PC-9 (cell line): ENCODE measurements around the gene SDHA. TPM values are rescaled to one million over a fixed set of nuclear protein-coding genes. Genes with fewer than 3 reads are reported as not detected.

Experiments used
- BruUV-seq: library from RNA; stranded (reverse); fragments of 400-500 nt; replicated peaks from 2 replicates; lab custom pipeline; 2021; lab: Mats Ljungman, UMichigan
- CTCF ChIA-PET: fragments of 300-600 bp; sonication (Branson Sonifier 250); formaldehyde crosslinking; loops from one replicate; lab custom pipeline; 2022; ENCODE audit warnings: antibody characterized with exemption; lab: Charles Lee
- POLR2A ChIA-PET: fragments of 300-600 bp; sonication (Branson Sonifier 250); formaldehyde crosslinking; loops from one replicate; lab custom pipeline; 2022; ENCODE audit warnings: antibody characterized with exemption; ENCODE audit not compliant: unreplicated experiment; lab: Charles Lee
- DNase-seq, 2 experiments: peaks; one replicate each; pipeline versions ENCODE4 v3.0.0 to v3.0.0-alpha.2; 2015 to 2022; ENCODE audit warnings: mixed read lengths in 1 of 2
- H2AFZ ChIP-seq: fragments of 200-600 bp; sonication (generic); 2 replicates; pipeline ENCODE4 v1.8.1; 2017; ENCODE audit warnings: antibody characterized with exemption
- H3F3A ChIP-seq: fragments of 200-600 bp; sonication (generic); 2 replicates; pipeline ENCODE4 v1.8.1; 2017; ENCODE audit warnings: antibody characterized with exemption, mild to moderate bottlenecking, low read depth; ENCODE audit not compliant: insufficient read depth
- H3K27ac ChIP-seq: fragments of 200-600 bp; sonication (generic); 2 replicates; pipeline ENCODE4 v1.6.1; 2016; ENCODE audit warnings: mixed run types
- H3K27me3 ChIP-seq: fragments of 200-600 bp; sonication (generic); 2 replicates; pipeline ENCODE4 v1.6.1; 2016; ENCODE audit warnings: low read depth, mixed run types; ENCODE audit not compliant: insufficient read depth
- H3K36me3 ChIP-seq: fragments of 200-600 bp; sonication (generic); 2 replicates; pipeline ENCODE4 v1.6.1; 2016; ENCODE audit warnings: low read depth, mixed run types
- H3K4me1 ChIP-seq: fragments of 200-600 bp; sonication (generic); replicated peaks from 2 replicates; pipeline ENCODE4 v1.6.1; 2016; ENCODE audit warnings: mixed run types; ENCODE audit not compliant: insufficient read depth
- H3K4me2 ChIP-seq: fragments of 200-600 bp; sonication (generic); 2 replicates; pipeline ENCODE4 v1.6.1; 2017; ENCODE audit warnings: mixed run types
- H3K4me3 ChIP-seq: fragments of 200-600 bp; sonication (generic); 2 replicates; pipeline ENCODE4 v1.6.1; 2016; ENCODE audit warnings: mixed run types
- H3K79me2 ChIP-seq: fragments of 200-600 bp; sonication (generic); 2 replicates; pipeline ENCODE4 v1.6.1; 2017; ENCODE audit warnings: low read depth, mixed run types
- H3K9me2 ChIP-seq: fragments of 200-600 bp; sonication (generic); 2 replicates; pipeline ENCODE4 v1.8.1; 2017; ENCODE audit warnings: mild to moderate bottlenecking; ENCODE audit not compliant: insufficient read depth
- H3K9me3 ChIP-seq: fragments of 200-600 bp; sonication (generic); 2 replicates; pipeline ENCODE4 v1.8.1; 2016; ENCODE audit warnings: low read depth; ENCODE audit not compliant: insufficient read depth
- H4K20me1 ChIP-seq: fragments of 200-600 bp; sonication (generic); 2 replicates; pipeline ENCODE4 v1.8.1; 2017; ENCODE audit not compliant: insufficient read depth
- CTCF ChIP-seq: fragments of 200-600 bp; sonication (generic); conservative IDR thresholded peaks from 2 replicates; pipeline ENCODE4 v1.6.1; 2017; ENCODE audit warnings: mixed run types, antibody characterized with exemption, mild to moderate bottlenecking, moderate library complexity
- EZH2 ChIP-seq: fragments of 200-600 bp; sonication (generic); IDR thresholded peaks from 2 replicates; pipeline ENCODE4 v1.8.0; 2017; ENCODE audit warnings: antibody characterized with exemption, low read depth
- intact Hi-C: fragments of 100-400 bp; cut with micrococcal nuclease; formaldehyde crosslinking; loops from one replicate; pipeline ENCODE4 v1.10.0; 2022; ENCODE audit not compliant: unreplicated experiment
- total RNA-seq: library from RNA; stranded (reverse); gene quantifications from 2 replicates; pipeline ENCODE4 v1.2.3, GENCODE V29; 2021

Gene SDHA
- total RNA-seq, 1 experiment from 2014 or later = 347 TPM

DNA sequence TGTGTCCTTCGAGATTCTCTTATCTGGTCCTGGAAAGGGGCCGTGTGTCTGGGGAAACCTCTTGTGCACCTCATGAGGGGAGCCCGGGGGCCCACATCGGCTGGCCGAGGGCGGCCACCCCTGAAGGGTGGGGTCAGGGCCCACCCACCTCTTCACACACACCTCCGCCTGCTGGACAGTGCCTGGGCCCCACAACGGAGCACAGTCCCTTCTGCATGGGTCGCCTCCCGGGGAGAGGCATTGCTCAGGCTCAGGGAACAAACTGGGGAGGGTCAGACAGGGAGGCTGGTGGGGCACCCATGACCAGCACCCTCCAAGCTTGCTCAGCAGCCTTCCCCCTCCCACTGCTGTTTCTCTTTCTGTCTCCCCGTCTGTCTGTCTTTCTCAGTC lies 28.1 kb upstream of the SDHA start:
- Histone ChIP-seq H3K4me1 (no peaks in the 10 kb centered on the region), H3K9me3 (no peaks in the 10 kb centered on the region), H3K4me3 (no peak overlapping the region), H2AFZ (no peak overlapping the region), H3K27me3 (peaks cover 69% of the 10 kb centered on the region), H3F3A (no peaks in the 10 kb centered on the region), H4K20me1 (no peaks in the 10 kb centered on the region), H3K9me2 (no peaks in the 10 kb centered on the region), H3K4me2 (no peak overlapping the region), H3K79me2 (no peaks in the 10 kb centered on the region), H3K27ac (no peak overlapping the region), H3K36me3 (no peaks in the 10 kb centered on the region)
- no peak for DNase-seq
- no TSS peak for BruUV-seq
- POLR2A ChIA-PET = no interaction called here
- TF ChIP-seq EZH2 = no peak
- TF ChIP-seq CTCF = no peak
- CTCF ChIA-PET = no interaction called here
- intact Hi-C loops = loop anchor here (2.0 kb wide), 2 partner anchors 29 to 241 kb away; partner anchors contain the start of genes CCDC127 and SDHA

- Histone ChIP-seq H2AFZ (no peak overlapping the region), H3K36me3 (no peaks in the 10 kb centered on the region), H3K4me2 (no peak overlapping the region), H3K27ac (no peak overlapping the region), H3K4me1 (no peaks in the 10 kb centered on the region), H4K20me1 (no peaks in the 10 kb centered on the region), H3K9me2 (no peaks in the 10 kb centered on the region), H3K79me2 (no peaks in the 10 kb centered on the region), H3K9me3 (no peaks in the 10 kb centered on the region), H3F3A (no peaks in the 10 kb centered on the region), H3K4me3 (no peak overlapping the region), H3K27me3 (peaks cover 69% of the 10 kb centered on the region)
- POLR2A ChIA-PET = no interaction called here
- no peak for TF ChIP-seq CTCF
- TF ChIP-seq EZH2 = no peak
- intact Hi-C loops = no loop called here
- no peak for DNase-seq
- CTCF ChIA-PET = no interaction called here
- no TSS peak for BruUV-seq
Measured at GRCh38 chr5:190366-191035, 27.6 kb upstream of the SDHA start.

DNA sequence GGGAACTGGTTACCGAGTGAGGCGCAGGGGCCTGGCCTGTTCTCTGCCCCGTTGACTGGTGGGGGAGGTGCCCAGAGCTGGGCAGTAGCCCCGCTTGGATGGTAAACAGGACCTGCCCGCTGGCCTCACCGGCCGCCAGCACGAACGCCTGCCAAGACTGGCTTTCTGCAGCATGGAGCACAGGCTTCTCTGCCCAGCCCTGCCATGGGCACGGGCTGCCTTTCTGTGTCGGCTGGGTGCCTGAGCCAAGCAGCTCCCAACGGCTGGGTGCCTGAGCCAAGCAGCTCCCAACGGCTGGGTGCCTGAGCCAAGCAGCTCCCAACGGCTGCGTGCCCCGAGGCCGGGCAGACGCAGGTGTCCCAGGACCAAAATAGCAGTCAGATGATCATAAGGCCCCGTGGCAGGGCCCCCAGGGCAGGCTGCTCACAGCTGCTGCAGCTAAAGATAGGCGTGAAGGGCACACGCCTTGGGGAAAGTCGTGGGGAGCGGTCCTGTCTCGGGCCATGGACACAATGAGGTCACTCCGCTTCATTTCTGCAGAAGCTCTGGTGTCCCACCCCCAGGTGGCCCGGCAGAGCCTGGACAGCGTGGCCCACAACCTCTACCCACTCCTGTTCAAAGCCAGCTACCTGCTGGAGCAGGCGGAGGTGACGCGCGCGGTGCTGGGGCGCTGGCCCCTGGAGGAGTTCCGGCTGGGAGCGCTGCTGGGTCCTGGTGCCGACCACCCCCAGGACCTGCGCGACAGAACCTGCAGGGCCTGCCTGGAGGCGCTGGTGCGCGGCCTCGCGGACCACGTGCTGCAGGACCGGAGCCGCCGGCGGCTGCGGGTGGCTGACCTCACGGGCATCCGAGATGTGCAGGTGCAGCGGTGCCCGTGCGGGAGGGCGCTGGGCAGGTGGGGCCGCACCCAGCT lies 26.8 kb upstream of the SDHA start, which contains the start of gene LRRC14B:
LRRC14B (plus strand) TSS at position 460 of the 913 bp plus-strand sequence; CDS start at position 504, 44 bp downstream.
- BruUV-seq = no TSS peak
- Histone ChIP-seq H3K9me3 (no peaks in the 10 kb centered on the region), H3K36me3 (no peaks in the 10 kb centered on the region), H3F3A (no peaks in the 10 kb centered on the region), H4K20me1 (0 out of 2 replicates have a peak, but pooled peaks cover 5% of the 10 kb centered on the region), H3K79me2 (no peaks in the 10 kb centered on the region), H3K27ac (no peak within 1 kb of the TSS), H3K9me2 (no peaks in the 10 kb centered on the region), H3K4me2 (no peak within 1 kb of the TSS), H2AFZ (no peak within 1 kb of the TSS), H3K4me1 (no peaks in the 10 kb centered on the region), H3K4me3 (no peak within 1 kb of the TSS), H3K27me3 (peaks cover 61% of the 10 kb centered on the region)
- intact Hi-C loops = no loop called here
- ChIA-PET POLR2A (interaction anchor here (0.8 kb wide), 1 partner anchor 323 kb away, joined by 9 read pairs; no protein-coding TSS in a partner anchor), CTCF (no interaction called here)
- TF ChIP-seq CTCF (no peak), EZH2 (no peak)
- DNase-seq = no peak
